Esophagus muscularis mucosa (tissue), 4 donors: ENCODE measurements around the gene TMEM53. TPM values are rescaled to one million over a fixed set of nuclear protein-coding genes. Genes with fewer than 3 reads are reported as not detected.

Source experiments
- DNase-seq: peaks from one replicate; pipeline ENCODE4 v3.0.0-alpha.2; 2017; ENCODE audit errors: extremely low spot score
- H3K27ac ChIP-seq, 4 donors: fragments of 200-600 bp; sonication (generic); replicated peaks in 1 of 4; 1 replicate in 3 of 4; 2 replicates in 1 of 4; pipeline ENCODE4 v1.5.1; 2016 to 2019; ENCODE audit warnings: mild to moderate bottlenecking in 1 of 4
- H3K27me3 ChIP-seq, 4 donors: fragments of 200-600 bp; sonication (generic); one replicate each; pipeline versions ENCODE4 v1.5.1 to v1.6.0; 2016 to 2019
- H3K36me3 ChIP-seq, 4 donors: fragments of 200-600 bp; sonication (generic); one replicate each; pipeline ENCODE4 v1.5.1; 2016 to 2019
- H3K4me1 ChIP-seq, 4 donors: fragments of 200-600 bp; sonication (generic); one replicate each; pipeline ENCODE4 v1.5.1; 2016 to 2019
- H3K4me3 ChIP-seq, 4 donors: fragments of 200-600 bp; sonication (generic); 1 replicate in 2 of 4; 2 replicates in 2 of 4; pipeline ENCODE4 v1.5.1; 2016 to 2019; ENCODE audit warnings: mild to moderate bottlenecking in 4 of 4, moderate library complexity in 1 of 4
- H3K9me3 ChIP-seq, 4 donors: fragments of 200-600 bp; sonication (generic); 1 replicate in 3 of 4; 2 replicates in 1 of 4; pipeline ENCODE4 v1.5.1; 2016 to 2019
- CTCF ChIP-seq, 3 experiments: fragments of 200-600 bp in 2 of 3; fragments of 450-650 bp in 1 of 3; sonication (generic) in 2 of 3; IDR thresholded peaks; one replicate each; pipeline ENCODE4 v1.5.1; 2017 to 2019; ENCODE audit warnings: antibody characterized with exemption in 3 of 3, mild to moderate bottlenecking in 2 of 3, moderate library complexity in 1 of 3
- EP300 ChIP-seq: sonication (generic); formaldehyde crosslinking; IDR thresholded peaks from one replicate; pipeline ENCODE4 v1.6.1; 2017; ENCODE audit warnings: antibody characterized with exemption
- POLR2A ChIP-seq: fragments of 450-650 bp; IDR thresholded peaks from one replicate; pipeline ENCODE4 v1.6.1; 2017; ENCODE audit warnings: antibody characterized with exemption, moderate library complexity, mild to moderate bottlenecking, low read depth
- POLR2AphosphoS5 ChIP-seq, 2 donors: sonication (generic); formaldehyde crosslinking; IDR thresholded peaks; one replicate each; pipeline ENCODE4 v1.6.1; 2017; ENCODE audit warnings: antibody characterized with exemption in 2 of 2
- WGBS: methylation state at CpG from one replicate; pipeline ENCODE4 v1.1.5; 2018; 5-methylcytosine and 5-hydroxymethylcytosine counted together
- intact Hi-C: fragments of 100-400 bp; cut with DNase I; formaldehyde crosslinking; loops from one replicate; pipeline ENCODE4 v1.15.1; 2023
- total RNA-seq, 4 donors: library from RNA; depleted of rRNA; stranded (reverse); fragments of >200 nt; gene quantifications; one replicate each; pipeline versions ENCODE4 v1.1.0 to v1.2.1, GENCODE V29; 2016

The TMEM53 gene
- total RNA-seq, 4 donors from 2014 or later = 4.5 to 7.0 (median 5.7) TPM

GRCh38 chr1:44660176-44660575 lies 14.1 kb downstream of the TMEM53 start:
- DNase-seq = no peak
- WGBS = 58% methylated on average over 3 of the region's 9 CpGs
- TF ChIP-seq POLR2AphosphoS5 (IDR thresholded peaks at IDR 0.05) (peak in 1 of 2 donors; percentile 50), EP300 (no peak)

GRCh38 chr1:44659566-44659965 lies 14.7 kb downstream of the TMEM53 start:
- H3K27ac ChIP-seq = peak overlapping the region in 1 of 4 donors; percentile 42
- no peak for DNase-seq
- peaks cover 2 to 14% (median 10%) of the 10 kb centered on the region in 4 donors for H3K36me3 ChIP-seq
- H3K27me3 ChIP-seq = no peaks in the 10 kb centered on the region
- intact Hi-C loops = loop anchor here (10.0 kb wide), 1 partner anchor 445 kb away; the partner anchor contains the start of gene DMAP1
- no peak overlapping the region for H3K4me3 ChIP-seq
- no peaks in the 10 kb centered on the region for H3K9me3 ChIP-seq
- WGBS = 91% methylated on average over 4 of the region's 4 CpGs
- H3K4me1 ChIP-seq = peaks cover 6 to 9% (median 8%) of the 10 kb centered on the region in 4 donors
- TF ChIP-seq CTCF (IDR thresholded peaks at IDR 0.05) (no peak), POLR2AphosphoS5 (IDR thresholded peaks at IDR 0.05) (no peak), EP300 (no peak), POLR2A (no peak)

More at GRCh38 chr1:44660176-44660575, 14.1 kb downstream of the TMEM53 start:
- intact Hi-C loops = no loop called here
- H3K4me3 ChIP-seq = no peak overlapping the region
- H3K27ac ChIP-seq = peak overlapping the region in 1 of 4 donors; percentile 42
- peaks cover 0 to 8% (median 5%) of the 10 kb centered on the region in 4 donors for H3K36me3 ChIP-seq
- no peaks in the 10 kb centered on the region for H3K27me3 ChIP-seq
- H3K4me1 ChIP-seq = peaks cover 6 to 9% (median 8%) of the 10 kb centered on the region in 4 donors
- no peaks in the 10 kb centered on the region for H3K9me3 ChIP-seq

GRCh38 chr1:44655609-44656008 lies 18.7 kb downstream of the TMEM53 start:
- TF ChIP-seq POLR2A = no peak
- peak; percentile 48 to 64 (median 57) for TF ChIP-seq CTCF (IDR thresholded peaks at IDR 0.05)
- TF ChIP-seq EP300 = no peak
- no peak for TF ChIP-seq POLR2AphosphoS5 (IDR thresholded peaks at IDR 0.05)
- peaks cover 6 to 16% (median 10%) of the 10 kb centered on the region in 4 donors for H3K4me1 ChIP-seq
- WGBS = 63% methylated on average over 5 of the region's 5 CpGs
- H3K27ac ChIP-seq = no peak overlapping the region
- H3K9me3 ChIP-seq = no peaks in the 10 kb centered on the region
- no peaks in the 10 kb centered on the region for H3K27me3 ChIP-seq
- H3K4me3 ChIP-seq = no peak overlapping the region
- peaks cover 8 to 39% (median 30%) of the 10 kb centered on the region in 4 donors for H3K36me3 ChIP-seq
- DNase-seq = no peak
- intact Hi-C loops = loop anchor here (10.0 kb wide), 1 partner anchor 441 kb away; the partner anchor contains the start of gene DMAP1

GRCh38 chr1:44654621-44655187 lies 19.6 kb downstream of the TMEM53 start:
- Histone ChIP-seq H3K4me3 (no peak overlapping the region), H3K27ac (no peak overlapping the region), H3K36me3 (peaks cover 17 to 48% (median 39%) of the 10 kb centered on the region in 4 donors), H3K9me3 (no peaks in the 10 kb centered on the region), H3K27me3 (no peaks in the 10 kb centered on the region), H3K4me1 (peaks cover under 1 to 8% (median 2%) of the 10 kb centered on the region in 4 donors)
- TF ChIP-seq POLR2A (no peak), CTCF (IDR thresholded peaks at IDR 0.05) (no peak), EP300 (no peak), POLR2AphosphoS5 (IDR thresholded peaks at IDR 0.05) (no peak)
- 92% methylated on average over 28 of the region's 35 CpGs for WGBS
- DNase-seq = no peak
- intact Hi-C loops = loop anchor here (10.0 kb wide), 1 partner anchor 440 kb away; the partner anchor contains the start of gene DMAP1

GRCh38 chr1:44653107-44653964 lies 20.9 kb downstream of the TMEM53 start:
- no peak for TF ChIP-seq EP300
- TF ChIP-seq CTCF (IDR thresholded peaks at IDR 0.05) = peak in 2 of 3 experiments; percentile 1 to 3
- Histone ChIP-seq H3K27me3 (no peaks in the 10 kb centered on the region), H3K36me3 (peaks cover 21 to 56% (median 49%) of the 10 kb centered on the region in 4 donors), H3K4me1 (peaks cover 0 to 8% (median 2%) of the 10 kb centered on the region in 4 donors), H3K4me3 (no peak overlapping the region), H3K27ac (no peak overlapping the region), H3K9me3 (no peaks in the 10 kb centered on the region)
- intact Hi-C loops = loop anchor here (2.0 to 10.0 kb wide), 2 partner anchors 45 to 439 kb away; partner anchors contain the start of gene DMAP1
- 52% methylated on average over 8 of the region's 11 CpGs for WGBS
- no peak for DNase-seq
